ENCODE data around the gene CMIP.

- TF ChIP-seq CTCF (IDR thresholded peaks at IDR 0.05) (no peak), POLR2A (IDR thresholded peaks at IDR 0.05; ENCODE audit: low read depth) (no peak)
Observed at GRCh38 chr16:81528256-81528655, 83.6 kb downstream of the CMIP start.

Data from esophagus muscularis mucosa (tissue), 3 donors.